Measurements from ENCODE around the gene BTBD9. TPM values are rescaled to one million over a fixed set of nuclear protein-coding genes. Genes with fewer than 3 reads are reported as not detected.

BTBD9 gene
- total and polyA plus RNA-seq, 10 donors, result 1.2 to 43.1 (median 27.8) TPM

GRCh38 chr6:38438097-38438496 lies 201.6 kb downstream of the BTBD9 start:
- intact Hi-C loops (cut with DNase I; ENCODE audit: low total_unique reads), result no loop called here
- WGBS, 5 donors, result 79 to 91% (median 83%) methylated on average over 1 of the region's 1 CpG
- H3K27me3 ChIP-seq (replicated peaks in 1 of 7), result no peaks in the 10 kb centered on the region
- peaks cover 0 to 8% (median 2%) of the 10 kb centered on the region in 6 donors for H3K4me1 ChIP-seq
- DNase-seq, result no peak
- no peaks in the 10 kb centered on the region for H3K36me3 ChIP-seq
- no peak overlapping the region for H3K4me3 ChIP-seq
- no peaks in the 10 kb centered on the region for H3K9me3 ChIP-seq
- no peak for TF ChIP-seq POLR2AphosphoS5 (IDR thresholded peaks at IDR 0.05)
- no peak for TF ChIP-seq CTCF (IDR thresholded peaks at IDR 0.05 in 8 of 11, conservative IDR thresholded peaks at IDR 0.05 in 3 of 11)
- no peak for TF ChIP-seq POLR2A (IDR thresholded peaks at IDR 0.05)
- no peak overlapping the region for H3K27ac ChIP-seq

DNA sequence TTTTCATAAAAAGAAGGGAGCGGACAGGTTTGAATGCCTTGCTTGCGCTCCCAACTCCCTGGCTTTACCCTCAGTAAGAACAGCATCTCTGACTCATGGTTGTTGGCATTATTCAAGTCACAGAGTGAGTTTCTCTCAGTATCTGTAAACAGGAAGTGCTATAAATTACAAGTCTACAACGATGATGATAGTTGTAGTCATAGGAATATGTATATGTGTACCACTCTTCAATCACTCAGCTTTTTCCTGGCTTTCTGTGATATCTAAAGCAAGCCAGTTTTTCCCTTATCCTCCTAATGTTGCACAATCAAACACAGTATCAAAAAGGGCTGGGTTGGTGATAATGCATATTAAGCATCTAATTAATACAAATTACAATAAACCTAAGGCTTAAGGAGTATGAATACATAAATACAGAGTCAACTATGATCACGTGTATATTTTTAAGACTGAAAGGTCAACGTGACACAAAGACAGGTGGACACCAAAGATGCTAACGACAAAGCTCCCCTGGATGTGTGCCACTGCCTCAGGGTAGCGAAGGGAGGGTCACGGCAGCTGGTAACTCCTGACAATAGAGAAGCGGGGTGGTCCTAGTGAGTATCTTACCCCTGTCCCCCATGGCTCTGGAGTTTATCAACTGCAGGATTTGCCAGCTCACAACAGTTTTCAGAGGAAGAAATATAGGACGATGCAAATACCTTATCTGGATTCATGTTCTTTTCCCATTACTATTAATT lies 202.8 kb downstream of the BTBD9 start:
- no peaks in the 10 kb centered on the region for H3K27me3 ChIP-seq (replicated peaks in 1 of 7)
- 85 to 87% (median 86%) methylated on average over 10 of the region's 10 CpGs for WGBS, 5 donors
- peaks cover 0 to 11% (median 2%) of the 10 kb centered on the region in 8 donors for H3K9me3 ChIP-seq
- intact Hi-C loops (cut with DNase I; ENCODE audit: low total_unique reads), result no loop called here
- DNase-seq, result no peak
- no peak overlapping the region for H3K27ac ChIP-seq
- H3K4me3 ChIP-seq, result no peak overlapping the region
- peaks cover 0 to 4% (median 0%) of the 10 kb centered on the region in 6 donors for H3K4me1 ChIP-seq
- H3K36me3 ChIP-seq, result no peaks in the 10 kb centered on the region
- no peak for TF ChIP-seq POLR2A (IDR thresholded peaks at IDR 0.05)
- TF ChIP-seq POLR2AphosphoS5 (IDR thresholded peaks at IDR 0.05), result no peak
- no peak for TF ChIP-seq CTCF (IDR thresholded peaks at IDR 0.05 in 8 of 11, conservative IDR thresholded peaks at IDR 0.05 in 3 of 11)

DNA sequence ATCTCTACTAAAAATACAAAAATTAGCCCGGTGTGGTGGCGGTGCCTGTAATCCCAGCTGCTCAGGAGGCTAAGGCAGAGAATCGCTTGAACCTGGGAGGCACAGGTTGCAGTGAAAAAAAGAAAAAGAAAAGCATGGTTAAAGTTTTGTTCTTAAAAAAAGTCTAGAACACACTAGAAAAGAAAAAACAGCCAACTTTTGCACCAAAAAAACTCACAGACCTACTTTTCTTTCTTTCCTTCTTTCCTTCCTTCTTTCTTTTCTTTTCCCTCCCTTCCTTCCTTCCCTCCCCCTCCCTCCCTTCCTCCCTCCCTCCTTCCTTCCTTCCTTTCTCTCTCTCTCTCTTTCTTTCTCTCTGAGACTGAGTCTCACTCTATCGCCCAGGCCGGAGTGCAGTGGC lies 204.4 kb downstream of the BTBD9 start:
- Histone ChIP-seq H3K36me3 (no peaks in the 10 kb centered on the region), H3K4me3 (no peak overlapping the region), H3K4me1 (peaks cover 0 to 4% (median 0%) of the 10 kb centered on the region in 6 donors), H3K27ac (no peak overlapping the region), H3K9me3 (peaks cover 0 to 12% (median 2%) of the 10 kb centered on the region in 8 donors), H3K27me3 (replicated peaks in 1 of 7) (no peaks in the 10 kb centered on the region)
- DNase-seq, result no peak
- TF ChIP-seq POLR2A (IDR thresholded peaks at IDR 0.05), result no peak
- no peak for TF ChIP-seq POLR2AphosphoS5 (IDR thresholded peaks at IDR 0.05)
- no peak for TF ChIP-seq CTCF (IDR thresholded peaks at IDR 0.05 in 8 of 11, conservative IDR thresholded peaks at IDR 0.05 in 3 of 11)
- WGBS, 5 donors, result 85 to 98% (median 93%) methylated on average over 4 to 5 of the region's 5 CpGs
- intact Hi-C loops (cut with DNase I; ENCODE audit: low total_unique reads), result no loop called here

- WGBS, 5 donors, result 85 to 94% (median 87%) methylated on average over 1 of the region's 1 CpG
- no peaks in the 10 kb centered on the region for H3K27me3 ChIP-seq (replicated peaks in 1 of 7)
- H3K9me3 ChIP-seq, result peaks cover 0 to 12% (median 2%) of the 10 kb centered on the region in 8 donors
- no peak overlapping the region for H3K27ac ChIP-seq
- DNase-seq, result no peak
- H3K36me3 ChIP-seq, result no peaks in the 10 kb centered on the region
- peaks cover 0 to 4% (median 0%) of the 10 kb centered on the region in 6 donors for H3K4me1 ChIP-seq
- H3K4me3 ChIP-seq, result no peak overlapping the region
- intact Hi-C loops (cut with DNase I; ENCODE audit: low total_unique reads), result no loop called here
- TF ChIP-seq POLR2AphosphoS5 (IDR thresholded peaks at IDR 0.05) (no peak), CTCF (IDR thresholded peaks at IDR 0.05 in 8 of 11, conservative IDR thresholded peaks at IDR 0.05 in 3 of 11) (no peak)
Observed at GRCh38 chr6:38434051-38434450, 205.7 kb downstream of the BTBD9 start.
